ENCODE data around the gene ADGRD2. TPM values are rescaled to one million over a fixed set of nuclear protein-coding genes. Genes with fewer than 3 reads are reported as not detected.

ADGRD2 gene
- total and polyA plus RNA-seq, 2 of the 13 experiments (the other 11 are each of a cell fraction or from before 2014, with no cell fraction given), result not detected

DNA sequence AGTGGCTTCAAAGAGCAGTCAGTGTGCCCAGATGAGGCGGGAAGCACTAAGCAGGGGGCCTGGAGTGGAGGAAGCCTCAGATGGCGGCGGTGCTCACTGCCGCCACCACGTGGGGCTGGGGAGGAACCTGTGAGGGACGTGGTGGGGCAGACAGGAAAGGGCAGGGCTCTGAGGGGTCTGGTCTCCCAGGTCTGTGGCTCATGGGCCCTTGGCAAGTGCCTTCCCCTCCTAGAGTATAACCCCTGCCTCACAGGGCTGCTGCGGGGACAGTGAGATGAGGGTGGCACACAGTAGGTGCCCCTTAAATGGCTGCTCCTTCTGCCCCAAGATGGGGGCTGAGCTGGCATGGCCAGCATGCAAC lies 30.4 kb downstream of the ADGRD2 start (continued):
- TF ChIP-seq, protein P1, sequence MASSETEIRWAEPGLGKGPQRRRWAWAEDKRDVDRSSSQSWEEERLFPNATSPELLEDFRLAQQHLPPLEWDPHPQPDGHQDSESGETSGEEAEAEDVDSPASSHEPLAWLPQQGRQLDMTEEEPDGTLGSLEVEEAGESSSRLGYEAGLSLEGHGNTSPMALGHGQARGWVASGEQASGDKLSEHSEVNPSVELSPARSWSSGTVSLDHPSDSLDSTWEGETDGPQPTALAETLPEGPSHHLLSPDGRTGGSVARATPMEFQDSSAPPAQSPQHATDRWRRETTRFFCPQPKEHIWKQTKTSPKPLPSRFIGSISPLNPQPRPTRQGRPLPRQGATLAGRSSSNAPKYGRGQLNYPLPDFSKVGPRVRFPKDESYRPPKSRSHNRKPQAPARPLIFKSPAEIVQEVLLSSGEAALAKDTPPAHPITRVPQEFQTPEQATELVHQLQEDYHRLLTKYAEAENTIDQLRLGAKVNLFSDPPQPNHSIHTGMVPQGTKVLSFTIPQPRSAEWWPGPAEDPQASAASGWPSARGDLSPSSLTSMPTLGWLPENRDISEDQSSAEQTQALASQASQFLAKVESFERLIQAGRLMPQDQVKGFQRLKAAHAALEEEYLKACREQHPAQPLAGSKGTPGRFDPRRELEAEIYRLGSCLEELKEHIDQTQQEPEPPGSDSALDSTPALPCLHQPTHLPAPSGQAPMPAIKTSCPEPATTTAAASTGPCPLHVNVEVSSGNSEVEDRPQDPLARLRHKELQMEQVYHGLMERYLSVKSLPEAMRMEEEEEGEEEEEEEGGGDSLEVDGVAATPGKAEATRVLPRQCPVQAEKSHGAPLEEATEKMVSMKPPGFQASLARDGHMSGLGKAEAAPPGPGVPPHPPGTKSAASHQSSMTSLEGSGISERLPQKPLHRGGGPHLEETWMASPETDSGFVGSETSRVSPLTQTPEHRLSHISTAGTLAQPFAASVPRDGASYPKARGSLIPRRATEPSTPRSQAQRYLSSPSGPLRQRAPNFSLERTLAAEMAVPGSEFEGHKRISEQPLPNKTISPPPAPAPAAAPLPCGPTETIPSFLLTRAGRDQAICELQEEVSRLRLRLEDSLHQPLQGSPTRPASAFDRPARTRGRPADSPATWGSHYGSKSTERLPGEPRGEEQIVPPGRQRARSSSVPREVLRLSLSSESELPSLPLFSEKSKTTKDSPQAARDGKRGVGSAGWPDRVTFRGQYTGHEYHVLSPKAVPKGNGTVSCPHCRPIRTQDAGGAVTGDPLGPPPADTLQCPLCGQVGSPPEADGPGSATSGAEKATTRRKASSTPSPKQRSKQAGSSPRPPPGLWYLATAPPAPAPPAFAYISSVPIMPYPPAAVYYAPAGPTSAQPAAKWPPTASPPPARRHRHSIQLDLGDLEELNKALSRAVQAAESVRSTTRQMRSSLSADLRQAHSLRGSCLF (CRISPR knock-in tag; IDR thresholded peaks at IDR 0.05; ENCODE audit: borderline replicate concordance), result no peak
- TF ChIP-seq, protein P2, sequence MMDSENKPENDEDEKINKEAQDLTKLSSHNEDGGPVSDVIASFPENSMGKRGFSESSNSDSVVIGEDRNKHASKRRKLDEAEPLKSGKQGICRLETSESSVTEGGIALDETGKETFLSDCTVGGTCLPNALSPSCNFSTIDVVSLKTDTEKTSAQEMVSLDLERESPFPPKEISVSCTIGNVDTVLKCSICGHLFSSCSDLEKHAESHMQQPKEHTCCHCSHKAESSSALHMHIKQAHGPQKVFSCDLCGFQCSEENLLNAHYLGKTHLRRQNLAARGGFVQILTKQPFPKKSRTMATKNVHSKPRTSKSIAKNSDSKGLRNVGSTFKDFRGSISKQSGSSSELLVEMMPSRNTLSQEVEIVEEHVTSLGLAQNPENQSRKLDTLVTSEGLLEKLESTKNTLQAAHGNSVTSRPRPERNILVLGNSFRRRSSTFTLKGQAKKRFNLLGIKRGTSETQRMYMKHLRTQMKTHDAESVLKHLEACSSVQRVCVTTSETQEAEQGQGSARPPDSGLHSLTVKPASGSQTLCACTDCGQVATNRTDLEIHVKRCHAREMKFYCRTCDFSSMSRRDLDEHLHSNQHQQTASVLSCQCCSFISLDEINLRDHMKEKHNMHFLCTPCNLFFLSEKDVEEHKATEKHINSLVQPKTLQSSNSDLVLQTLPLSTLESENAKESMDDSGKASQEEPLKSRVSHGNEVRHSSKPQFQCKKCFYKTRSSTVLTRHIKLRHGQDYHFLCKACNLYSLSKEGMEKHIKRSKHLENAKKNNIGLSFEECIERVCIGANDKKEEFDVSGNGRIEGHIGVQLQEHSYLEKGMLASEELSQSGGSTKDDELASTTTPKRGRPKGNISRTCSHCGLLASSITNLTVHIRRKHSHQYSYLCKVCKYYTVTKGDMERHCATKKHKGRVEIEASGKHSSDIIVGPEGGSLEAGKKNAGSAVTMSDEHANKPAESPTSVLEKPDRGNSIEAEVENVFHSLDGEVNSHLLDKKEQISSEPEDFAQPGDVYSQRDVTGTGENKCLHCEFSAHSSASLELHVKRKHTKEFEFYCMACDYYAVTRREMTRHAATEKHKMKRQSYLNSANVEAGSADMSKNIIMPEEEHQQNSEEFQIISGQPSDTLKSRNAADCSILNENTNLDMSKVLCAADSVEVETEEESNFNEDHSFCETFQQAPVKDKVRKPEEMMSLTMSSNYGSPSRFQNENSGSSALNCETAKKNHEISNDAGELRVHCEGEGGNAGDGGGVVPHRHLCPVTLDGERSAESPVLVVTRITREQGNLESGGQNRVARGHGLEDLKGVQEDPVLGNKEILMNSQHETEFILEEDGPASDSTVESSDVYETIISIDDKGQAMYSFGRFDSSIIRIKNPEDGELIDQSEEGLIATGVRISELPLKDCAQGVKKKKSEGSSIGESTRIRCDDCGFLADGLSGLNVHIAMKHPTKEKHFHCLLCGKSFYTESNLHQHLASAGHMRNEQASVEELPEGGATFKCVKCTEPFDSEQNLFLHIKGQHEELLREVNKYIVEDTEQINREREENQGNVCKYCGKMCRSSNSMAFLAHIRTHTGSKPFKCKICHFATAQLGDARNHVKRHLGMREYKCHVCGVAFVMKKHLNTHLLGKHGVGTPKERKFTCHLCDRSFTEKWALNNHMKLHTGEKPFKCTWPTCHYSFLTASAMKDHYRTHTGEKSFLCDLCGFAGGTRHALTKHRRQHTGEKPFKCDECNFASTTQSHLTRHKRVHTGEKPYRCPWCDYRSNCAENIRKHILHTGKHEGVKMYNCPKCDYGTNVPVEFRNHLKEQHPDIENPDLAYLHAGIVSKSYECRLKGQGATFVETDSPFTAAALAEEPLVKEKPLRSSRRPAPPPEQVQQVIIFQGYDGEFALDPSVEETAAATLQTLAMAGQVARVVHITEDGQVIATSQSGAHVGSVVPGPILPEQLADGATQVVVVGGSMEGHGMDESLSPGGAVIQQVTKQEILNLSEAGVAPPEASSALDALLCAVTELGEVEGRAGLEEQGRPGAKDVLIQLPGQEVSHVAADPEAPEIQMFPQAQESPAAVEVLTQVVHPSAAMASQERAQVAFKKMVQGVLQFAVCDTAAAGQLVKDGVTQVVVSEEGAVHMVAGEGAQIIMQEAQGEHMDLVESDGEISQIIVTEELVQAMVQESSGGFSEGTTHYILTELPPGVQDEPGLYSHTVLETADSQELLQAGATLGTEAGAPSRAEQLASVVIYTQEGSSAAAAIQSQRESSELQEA (CRISPR knock-in tag; IDR thresholded peaks at IDR 0.05; ENCODE audit: not compliant biosample characterization), result no peak
- TF ChIP-seq MXD4 (CRISPR knock-in tag; IDR thresholded peaks at IDR 0.05) (no peak), SNRNP70 (IDR thresholded peaks at IDR 0.05; ENCODE audit: low read depth, low read length) (no peak), HDAC1 (CRISPR knock-in tag; IDR thresholded peaks at IDR 0.05) (no peak), YEATS4 (CRISPR knock-in tag; IDR thresholded peaks at IDR 0.05; ENCODE audit: borderline replicate concordance) (no peak)
- TF ChIP-seq, protein P3, sequence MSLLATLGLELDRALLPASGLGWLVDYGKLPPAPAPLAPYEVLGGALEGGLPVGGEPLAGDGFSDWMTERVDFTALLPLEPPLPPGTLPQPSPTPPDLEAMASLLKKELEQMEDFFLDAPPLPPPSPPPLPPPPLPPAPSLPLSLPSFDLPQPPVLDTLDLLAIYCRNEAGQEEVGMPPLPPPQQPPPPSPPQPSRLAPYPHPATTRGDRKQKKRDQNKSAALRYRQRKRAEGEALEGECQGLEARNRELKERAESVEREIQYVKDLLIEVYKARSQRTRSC (CRISPR knock-in tag; IDR thresholded peaks at IDR 0.05; ENCODE audit: low read depth), result no peak
- TF ChIP-seq, protein P4, sequence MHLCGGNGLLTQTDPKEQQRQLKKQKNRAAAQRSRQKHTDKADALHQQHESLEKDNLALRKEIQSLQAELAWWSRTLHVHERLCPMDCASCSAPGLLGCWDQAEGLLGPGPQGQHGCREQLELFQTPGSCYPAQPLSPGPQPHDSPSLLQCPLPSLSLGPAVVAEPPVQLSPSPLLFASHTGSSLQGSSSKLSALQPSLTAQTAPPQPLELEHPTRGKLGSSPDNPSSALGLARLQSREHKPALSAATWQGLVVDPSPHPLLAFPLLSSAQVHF (CRISPR knock-in tag; IDR thresholded peaks at IDR 0.05), result no peak
- TF ChIP-seq, protein P5, sequence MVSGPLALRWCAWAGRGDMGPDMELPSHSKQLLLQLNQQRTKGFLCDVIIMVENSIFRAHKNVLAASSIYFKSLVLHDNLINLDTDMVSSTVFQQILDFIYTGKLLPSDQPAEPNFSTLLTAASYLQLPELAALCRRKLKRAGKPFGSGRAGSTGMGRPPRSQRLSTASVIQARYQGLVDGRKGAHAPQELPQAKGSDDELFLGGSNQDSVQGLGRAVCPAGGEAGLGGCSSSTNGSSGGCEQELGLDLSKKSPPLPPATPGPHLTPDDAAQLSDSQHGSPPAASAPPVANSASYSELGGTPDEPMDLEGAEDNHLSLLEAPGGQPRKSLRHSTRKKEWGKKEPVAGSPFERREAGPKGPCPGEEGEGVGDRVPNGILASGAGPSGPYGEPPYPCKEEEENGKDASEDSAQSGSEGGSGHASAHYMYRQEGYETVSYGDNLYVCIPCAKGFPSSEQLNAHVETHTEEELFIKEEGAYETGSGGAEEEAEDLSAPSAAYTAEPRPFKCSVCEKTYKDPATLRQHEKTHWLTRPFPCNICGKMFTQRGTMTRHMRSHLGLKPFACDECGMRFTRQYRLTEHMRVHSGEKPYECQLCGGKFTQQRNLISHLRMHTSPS (CRISPR knock-in tag; IDR thresholded peaks at IDR 0.05; ENCODE audit: low read depth), result no peak
- TF ChIP-seq, protein P6, sequence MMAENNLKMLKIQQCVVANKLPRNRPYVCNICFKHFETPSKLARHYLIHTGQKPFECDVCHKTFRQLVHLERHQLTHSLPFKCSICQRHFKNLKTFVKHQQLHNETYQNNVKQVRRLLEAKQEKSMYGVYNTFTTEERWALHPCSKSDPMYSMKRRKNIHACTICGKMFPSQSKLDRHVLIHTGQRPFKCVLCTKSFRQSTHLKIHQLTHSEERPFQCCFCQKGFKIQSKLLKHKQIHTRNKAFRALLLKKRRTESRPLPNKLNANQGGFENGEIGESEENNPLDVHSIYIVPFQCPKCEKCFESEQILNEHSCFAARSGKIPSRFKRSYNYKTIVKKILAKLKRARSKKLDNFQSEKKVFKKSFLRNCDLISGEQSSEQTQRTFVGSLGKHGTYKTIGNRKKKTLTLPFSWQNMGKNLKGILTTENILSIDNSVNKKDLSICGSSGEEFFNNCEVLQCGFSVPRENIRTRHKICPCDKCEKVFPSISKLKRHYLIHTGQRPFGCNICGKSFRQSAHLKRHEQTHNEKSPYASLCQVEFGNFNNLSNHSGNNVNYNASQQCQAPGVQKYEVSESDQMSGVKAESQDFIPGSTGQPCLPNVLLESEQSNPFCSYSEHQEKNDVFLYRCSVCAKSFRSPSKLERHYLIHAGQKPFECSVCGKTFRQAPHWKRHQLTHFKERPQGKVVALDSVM (CRISPR knock-in tag; IDR thresholded peaks at IDR 0.05), result no peak

Measured in HepG2 (cell line).